ACC112 (cell line): Measurements from ENCODE around the gene LRRK1.

Source experiments
- H2AFZ ChIP-seq: fragments of 200-600 bp; sonication (generic); one replicate; pipeline ENCODE4 v1.6.0; 2017; ENCODE audit warnings: antibody characterized with exemption, low read length; ENCODE audit not compliant: unreplicated experiment
- H3K27ac ChIP-seq: fragments of 200-600 bp; sonication (generic); 2 replicates; pipeline ENCODE4 v1.5.1; 2014; ENCODE audit warnings: low read depth, mild to moderate bottlenecking, antibody characterized with exemption, low read length, moderate library complexity
- H3K27me3 ChIP-seq: fragments of 200-600 bp; sonication (generic); 2 replicates; pipeline ENCODE4 v1.6.1; 2014; ENCODE audit warnings: mild to moderate bottlenecking, antibody characterized with exemption, low read length, moderate library complexity, mixed read lengths; ENCODE audit not compliant: insufficient read depth
- H3K36me3 ChIP-seq: fragments of 200-600 bp; sonication (generic); 2 replicates; pipeline ENCODE4 v1.6.1; 2016; ENCODE audit warnings: mild to moderate bottlenecking, antibody characterized with exemption, low read length, moderate library complexity, mixed read lengths; ENCODE audit not compliant: insufficient read depth
- H3K4me1 ChIP-seq: fragments of 200-600 bp; sonication (generic); one replicate; pipeline ENCODE4 v1.6.1; 2016; ENCODE audit warnings: low read length, mixed read lengths; ENCODE audit not compliant: insufficient read depth, unreplicated experiment, control insufficient read depth
- H3K4me3 ChIP-seq: fragments of 200-600 bp; sonication (generic); 2 replicates; pipeline ENCODE4 v1.5.1; 2014; ENCODE audit warnings: mild to moderate bottlenecking, low read depth, low read length
- H3K79me2 ChIP-seq: fragments of 200-600 bp; sonication (generic); one replicate; pipeline ENCODE4 v1.6.0; 2016; ENCODE audit warnings: low read length; ENCODE audit not compliant: control insufficient read depth, unreplicated experiment, insufficient read depth

Gene LRRK1

DNA sequence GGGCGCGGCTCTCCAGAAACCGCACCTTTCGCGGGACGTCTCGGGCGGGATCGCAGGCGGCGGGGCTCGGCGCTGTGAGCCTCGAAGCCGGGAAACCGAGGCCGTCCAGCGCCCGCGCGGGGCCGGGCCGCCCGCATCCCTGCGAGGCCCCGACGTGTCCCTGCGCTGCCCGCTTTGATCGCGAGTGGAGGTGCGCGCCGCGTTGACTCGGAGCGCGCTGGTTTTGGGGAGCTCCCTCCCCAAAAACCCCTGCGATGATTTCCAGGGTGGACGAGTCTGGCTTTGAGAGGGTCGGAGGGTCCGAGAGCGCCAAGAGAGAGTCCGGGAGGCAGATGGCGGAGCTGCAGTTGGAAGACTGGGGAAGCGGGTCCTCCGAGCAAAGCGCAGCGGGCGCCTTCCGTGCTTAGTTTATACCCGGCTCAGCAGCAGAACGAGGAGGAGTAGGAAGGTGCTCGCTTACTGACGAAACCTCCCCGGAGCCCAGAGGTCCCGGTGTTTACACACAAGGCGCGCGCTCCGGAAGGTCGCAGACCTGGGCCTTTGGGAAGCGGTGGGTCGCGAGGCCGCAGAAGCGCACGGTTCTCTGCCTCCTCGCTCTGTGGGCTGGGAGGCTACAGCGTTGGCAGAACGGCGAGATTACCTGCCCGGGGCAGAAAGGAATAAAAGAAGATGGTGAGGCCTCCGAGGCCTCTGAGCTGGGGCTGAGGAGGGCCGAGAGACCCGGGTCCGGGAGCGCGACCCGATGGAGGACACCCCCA lies 38.8 kb upstream of the LRRK1 start:
- Histone ChIP-seq H3K36me3 (no peaks in the 10 kb centered on the region), H3K4me1 (no peaks in the 10 kb centered on the region), H3K4me3 (peak overlapping the region; percentile 80), H2AFZ (peak overlapping the region; percentile 65), H3K79me2 (no peaks in the 10 kb centered on the region), H3K27me3 (peaks cover 15% of the 10 kb centered on the region; the same call in 1 of the 2 replicates), H3K27ac (no peak overlapping the region)

GRCh38 chr15:100880897-100881242 lies 38.3 kb upstream of the LRRK1 start:
- Histone ChIP-seq H3K27me3 (peaks cover 15% of the 10 kb centered on the region; the same call in 1 of the 2 replicates), H3K27ac (no peak overlapping the region), H3K36me3 (no peaks in the 10 kb centered on the region)

GRCh38 chr15:100881573-100882336 lies 37.4 kb upstream of the LRRK1 start:
- Histone ChIP-seq H3K27me3 (peaks cover 15% of the 10 kb centered on the region; the same call in 1 of the 2 replicates), H3K27ac (no peak overlapping the region), H3K4me3 (no peak overlapping the region), H3K79me2 (no peaks in the 10 kb centered on the region), H2AFZ (no peak overlapping the region), H3K36me3 (no peaks in the 10 kb centered on the region), H3K4me1 (no peaks in the 10 kb centered on the region)

More at GRCh38 chr15:100880897-100881242, 38.3 kb upstream of the LRRK1 start:
- Histone ChIP-seq H3K4me1 (no peaks in the 10 kb centered on the region), H2AFZ (no peak overlapping the region), H3K4me3 (no peak overlapping the region; the same call in 1 of the 2 replicates), H3K79me2 (no peaks in the 10 kb centered on the region)

- Histone ChIP-seq H3K27me3 (peaks cover 5% of the 10 kb centered on the region; the same call in 1 of the 2 replicates), H3K4me1 (peaks cover 16% of the 10 kb centered on the region), H3K4me3 (no peak overlapping the region), H3K27ac (no peak overlapping the region), H3K79me2 (no peaks in the 10 kb centered on the region), H3K36me3 (no peaks in the 10 kb centered on the region), H2AFZ (no peak overlapping the region)
These were observed 34.0 kb upstream of the LRRK1 start for GRCh38 chr15:100885116-100885515.

GRCh38 chr15:100885811-100886210 lies 33.3 kb upstream of the LRRK1 start:
- Histone ChIP-seq H3K79me2 (no peaks in the 10 kb centered on the region), H3K4me1 (peaks cover 16% of the 10 kb centered on the region), H3K36me3 (no peaks in the 10 kb centered on the region), H2AFZ (no peak overlapping the region), H3K27me3 (no peaks in the 10 kb centered on the region), H3K4me3 (no peak overlapping the region), H3K27ac (no peak overlapping the region)

GRCh38 chr15:100887211-100887913 lies 31.8 kb upstream of the LRRK1 start:
- H2AFZ ChIP-seq, result no peak overlapping the region
- no peak overlapping the region for H3K27ac ChIP-seq
- no peaks in the 10 kb centered on the region for H3K27me3 ChIP-seq
- peaks cover 16% of the 10 kb centered on the region for H3K4me1 ChIP-seq
- H3K36me3 ChIP-seq, result no peaks in the 10 kb centered on the region
- H3K4me3 ChIP-seq, result no peak overlapping the region
- H3K79me2 ChIP-seq, result no peaks in the 10 kb centered on the region

DNA sequence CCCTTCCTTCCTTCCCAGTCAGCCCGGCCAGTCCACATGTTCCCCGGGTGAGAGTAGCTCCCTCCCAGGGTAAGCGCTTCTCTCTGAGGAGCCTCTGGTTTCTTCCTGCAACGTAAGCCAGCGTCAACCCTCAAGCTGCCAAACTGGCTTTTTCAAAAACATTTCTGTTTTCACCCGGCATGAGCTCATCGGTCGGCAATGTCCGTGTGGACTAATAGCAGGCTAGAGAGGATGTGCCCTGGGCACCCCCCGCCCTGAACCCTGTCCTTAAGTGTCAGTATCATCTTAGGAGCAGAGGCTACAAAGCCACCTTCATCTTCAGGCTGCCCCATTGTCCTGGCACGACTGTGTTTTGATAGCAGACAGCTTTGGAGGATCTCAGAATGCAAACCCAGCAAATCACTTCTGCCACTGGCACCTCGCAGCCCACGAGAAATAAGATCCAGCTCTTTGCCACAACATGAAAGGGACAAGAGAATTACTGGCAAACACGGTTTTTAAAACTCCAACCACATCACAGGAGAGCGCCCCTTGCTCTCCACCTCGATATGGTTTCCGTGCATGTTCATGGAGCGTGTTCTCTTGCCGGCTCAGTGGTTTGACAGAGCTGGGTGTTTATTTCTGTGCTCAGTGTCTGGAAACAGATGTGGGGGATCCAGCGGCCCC lies 29.6 kb upstream of the LRRK1 start:
- Histone ChIP-seq H3K4me1 (peaks cover 16% of the 10 kb centered on the region), H3K79me2 (no peaks in the 10 kb centered on the region), H3K4me3 (peak overlapping the region; percentile 8; the same call in 1 of the 2 replicates), H2AFZ (peak overlapping the region; percentile 83), H3K27ac (peak overlapping the region; percentile 25; the same call in 1 of the 2 replicates), H3K27me3 (no peaks in the 10 kb centered on the region), H3K36me3 (no peaks in the 10 kb centered on the region)

DNA sequence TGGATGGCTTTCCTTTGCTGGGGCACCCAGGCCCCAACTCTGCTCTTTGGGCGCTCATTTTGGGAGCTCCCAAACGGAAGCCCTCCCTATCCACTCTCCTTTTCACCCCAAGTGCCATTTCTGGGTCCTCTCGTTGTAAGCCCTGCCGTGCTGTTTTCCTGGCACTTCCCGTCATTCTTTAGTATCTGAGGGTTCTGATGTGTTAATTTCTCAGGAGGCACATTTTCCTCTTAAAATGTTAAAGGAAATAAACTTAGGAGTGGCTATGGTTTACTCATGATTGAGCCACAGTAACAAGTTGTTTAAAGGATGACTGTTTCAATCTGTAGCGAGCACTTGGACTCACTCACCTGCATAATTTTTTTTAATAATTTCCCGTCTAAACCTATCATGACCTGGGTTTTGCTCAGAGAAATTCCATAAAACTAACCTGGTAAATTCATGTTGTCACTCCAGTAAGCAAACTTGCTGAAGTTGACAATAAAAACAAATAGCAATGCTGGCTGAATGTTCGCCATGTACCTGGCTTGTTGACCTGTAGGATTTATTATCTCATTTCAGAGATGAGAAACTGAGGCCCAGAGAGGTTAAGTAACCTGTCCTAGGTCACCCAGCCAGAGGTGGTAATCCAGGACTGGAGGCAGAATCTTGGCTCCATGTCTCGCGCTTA lies 29.0 kb upstream of the LRRK1 start:
- Histone ChIP-seq H2AFZ (peak overlapping the region; percentile 83), H3K4me3 (no peak overlapping the region), H3K4me1 (peaks cover 16% of the 10 kb centered on the region), H3K27me3 (no peaks in the 10 kb centered on the region), H3K36me3 (no peaks in the 10 kb centered on the region), H3K27ac (no peak overlapping the region), H3K79me2 (no peaks in the 10 kb centered on the region)

DNA sequence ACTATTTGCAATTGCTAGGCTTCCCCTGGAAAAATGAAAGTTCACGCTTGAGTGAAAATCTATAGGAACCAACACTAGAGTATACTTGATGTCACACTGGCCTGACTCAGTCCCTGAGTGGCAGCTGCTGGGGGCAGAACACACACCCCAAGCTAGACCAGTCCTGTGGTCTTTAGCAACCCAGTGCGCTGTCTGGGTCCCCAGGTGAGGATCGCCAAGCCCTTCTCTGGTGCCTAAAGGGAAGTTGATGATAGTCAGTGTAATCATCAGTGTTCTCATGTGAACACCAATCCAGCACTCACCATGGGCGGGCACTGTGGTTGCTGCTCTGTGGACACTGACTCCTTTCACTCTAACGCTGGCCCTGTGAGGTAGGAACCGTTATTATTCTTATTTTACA lies 28.3 kb upstream of the LRRK1 start:
- Histone ChIP-seq H3K4me3 (no peak overlapping the region), H3K27me3 (no peaks in the 10 kb centered on the region), H2AFZ (no peak overlapping the region), H3K79me2 (no peaks in the 10 kb centered on the region), H3K27ac (no peak overlapping the region), H3K4me1 (peaks cover 16% of the 10 kb centered on the region), H3K36me3 (no peaks in the 10 kb centered on the region)
